A673 (cell line): ENCODE results near the gene MRS2.

ENCODE experiments used
- EZH2 ChIP-seq: fragments of 200-600 bp; sonication (generic); IDR thresholded peaks from 2 replicates; pipeline ENCODE4 v1.6.1; 2017; ENCODE audit warnings: borderline replicate concordance, low read depth, mild to moderate bottlenecking, mixed read lengths, antibody characterized with exemption, low read length; ENCODE audit not compliant: poor library complexity, severe bottlenecking
- TF ChIP-seq, protein P1 (sequence below): fragments of 300-800, 200-600 bp; sonication (generic); conservative IDR thresholded peaks from 2 replicates; pipeline ENCODE4 v1.5.1; 2017; ENCODE audit warnings: low read depth, mild to moderate bottlenecking, antibody characterized with exemption, low read length, moderate library complexity, mixed read lengths

DNA sequence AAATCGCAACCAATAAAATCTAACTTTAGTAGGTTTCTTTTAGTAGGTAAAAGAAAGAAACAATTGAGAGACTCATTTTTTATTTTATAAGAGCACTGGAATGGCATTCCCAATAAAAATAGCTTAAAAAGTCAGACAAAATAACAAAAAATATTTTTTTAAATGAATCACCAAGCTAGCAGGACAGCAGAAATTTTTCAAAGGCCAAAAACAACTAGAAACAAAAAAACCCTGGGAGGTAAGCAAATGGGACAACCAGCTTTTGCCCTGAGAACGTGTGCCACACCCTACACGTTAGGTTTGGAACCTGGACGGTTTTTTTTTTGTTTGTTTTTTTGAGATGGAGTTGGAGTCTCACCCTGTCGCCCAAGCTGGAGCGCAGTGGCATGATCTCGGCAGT lies 67.1 kb downstream of the MRS2 start:
- TF ChIP-seq EZH2, result no peak
- TF ChIP-seq, protein P1, sequence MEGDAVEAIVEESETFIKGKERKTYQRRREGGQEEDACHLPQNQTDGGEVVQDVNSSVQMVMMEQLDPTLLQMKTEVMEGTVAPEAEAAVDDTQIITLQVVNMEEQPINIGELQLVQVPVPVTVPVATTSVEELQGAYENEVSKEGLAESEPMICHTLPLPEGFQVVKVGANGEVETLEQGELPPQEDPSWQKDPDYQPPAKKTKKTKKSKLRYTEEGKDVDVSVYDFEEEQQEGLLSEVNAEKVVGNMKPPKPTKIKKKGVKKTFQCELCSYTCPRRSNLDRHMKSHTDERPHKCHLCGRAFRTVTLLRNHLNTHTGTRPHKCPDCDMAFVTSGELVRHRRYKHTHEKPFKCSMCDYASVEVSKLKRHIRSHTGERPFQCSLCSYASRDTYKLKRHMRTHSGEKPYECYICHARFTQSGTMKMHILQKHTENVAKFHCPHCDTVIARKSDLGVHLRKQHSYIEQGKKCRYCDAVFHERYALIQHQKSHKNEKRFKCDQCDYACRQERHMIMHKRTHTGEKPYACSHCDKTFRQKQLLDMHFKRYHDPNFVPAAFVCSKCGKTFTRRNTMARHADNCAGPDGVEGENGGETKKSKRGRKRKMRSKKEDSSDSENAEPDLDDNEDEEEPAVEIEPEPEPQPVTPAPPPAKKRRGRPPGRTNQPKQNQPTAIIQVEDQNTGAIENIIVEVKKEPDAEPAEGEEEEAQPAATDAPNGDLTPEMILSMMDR, result no peak
